GM19240 (cell line): Measurements from ENCODE around the gene TMEM42.

ENCODE experiments used
- DNase-seq: peaks from one replicate; pipeline ENCODE4 v3.0.0; 2011; ENCODE audit warnings: low spot score; ENCODE audit not compliant: insufficient read length

TMEM42 gene

GRCh38 chr3:44909063-44909462 lies 47.4 kb downstream of the TMEM42 start:
- DNase-seq: no peak

GRCh38 chr3:44910693-44911092 lies 49.0 kb downstream of the TMEM42 start:
- DNase-seq: no peak

DNA sequence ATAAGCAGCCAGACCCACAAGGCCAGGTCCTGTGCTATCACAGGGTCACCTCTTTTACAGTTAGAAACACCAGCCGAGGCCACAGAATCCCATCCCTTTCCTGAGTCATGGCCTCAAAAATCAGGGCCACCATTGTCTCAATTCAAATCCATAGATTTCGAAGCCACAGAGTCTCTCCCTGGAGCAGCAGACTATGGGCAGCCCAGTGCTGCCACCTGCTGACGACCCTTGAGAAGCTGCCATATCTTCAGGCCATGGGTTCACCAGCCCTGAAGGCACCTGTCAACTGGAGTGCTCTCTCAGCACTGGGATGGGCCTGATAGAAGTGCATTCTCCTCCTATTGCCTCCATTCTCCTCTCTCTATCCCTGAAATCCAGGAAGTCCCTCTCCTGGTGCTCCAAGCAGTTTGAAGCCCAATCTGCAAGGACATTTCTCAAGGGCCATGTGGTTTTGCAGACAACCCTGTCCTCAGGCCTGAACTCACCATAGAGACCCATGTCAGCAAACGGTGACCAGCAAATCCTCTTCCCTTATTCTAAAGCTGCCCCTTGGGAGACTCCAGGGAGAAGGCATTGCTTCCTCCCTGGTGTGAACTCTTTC lies 52.3 kb downstream of the TMEM42 start:
- peak; percentile 79 for DNase-seq

GRCh38 chr3:44914936-44915335 lies 53.2 kb downstream of the TMEM42 start:
- no peak for DNase-seq
